HepG2 (cell line): ENCODE data around the gene TNFSF15. TPM values are rescaled to one million over a fixed set of nuclear protein-coding genes. Genes with fewer than 3 reads are reported as not detected.

ENCODE experiments used
- ATF2 ChIP-seq: sonication (generic); formaldehyde crosslinking; IDR thresholded peaks from 2 replicates; pipeline ENCODE4 v1.4.0; 2020; ENCODE audit warnings: missing genetic modification reagents
- BHLHE40 ChIP-seq: IDR thresholded peaks from 2 replicates; pipeline ENCODE4 v1.6.1; 2011; ENCODE audit warnings: low read length, improper control_type of control experiment
- E2F1 ChIP-seq: sonication (generic); formaldehyde crosslinking; IDR thresholded peaks from 2 replicates; pipeline ENCODE4 v1.5.0; 2020; ENCODE audit warnings: missing genetic modification reagents
- GABPA ChIP-seq, 2 experiments: IDR thresholded peaks; 2 replicates each; pipeline ENCODE4 v1.6.1; 2011 to 2016; ENCODE audit warnings: low read depth in 2 of 2, low read length in 1 of 2, missing biosample characterization in 1 of 2, missing genetic modification characterization in 1 of 2
- GTF2F1 ChIP-seq: fragments of 150-350 bp; IDR thresholded peaks from 2 replicates; pipeline ENCODE4 v1.6.1; 2014; ENCODE audit warnings: low read length
- HES4 ChIP-seq: sonication (generic); formaldehyde crosslinking; IDR thresholded peaks from 2 replicates; pipeline ENCODE4 v1.9.0; 2021; ENCODE audit warnings: mild to moderate bottlenecking, missing genetic modification reagents, borderline replicate concordance
- HNF1B ChIP-seq: sonication (generic); formaldehyde crosslinking; IDR thresholded peaks from 2 replicates; pipeline ENCODE4 v1.5.1; 2020; ENCODE audit warnings: mild to moderate bottlenecking, moderate library complexity, missing genetic modification reagents
- HNF4A ChIP-seq: sonication (generic); formaldehyde crosslinking; IDR thresholded peaks from 2 replicates; pipeline ENCODE4 v1.4.0; 2020; ENCODE audit warnings: missing genetic modification reagents
- HNRNPUL1 ChIP-seq: fragments of 200-400 bp; formaldehyde crosslinking; IDR thresholded peaks from 2 replicates; pipeline ENCODE4 v1.6.1; 2017; ENCODE audit warnings: low read depth, mild to moderate bottlenecking, low read length, moderate library complexity
- NONO ChIP-seq, 2 experiments: fragments of 450-650 bp in 1 of 2; sonication (generic) in 1 of 2; formaldehyde crosslinking in 1 of 2; IDR thresholded peaks in 1 of 2; conservative IDR thresholded peaks in 1 of 2; 2 replicates each; pipeline versions ENCODE4 v1.6.1 to v1.8.0; 2017 to 2022; ENCODE audit warnings: mild to moderate bottlenecking in 1 of 2, missing genetic modification reagents in 1 of 2, moderate library complexity in 1 of 2
- PRDM10 ChIP-seq: sonication (generic); formaldehyde crosslinking; IDR thresholded peaks from 2 replicates; pipeline ENCODE4 v1.4.0; 2020; ENCODE audit warnings: low read depth, missing genetic modification reagents
- RBAK ChIP-seq: sonication (generic); formaldehyde crosslinking; IDR thresholded peaks from 2 replicates; pipeline ENCODE4 v1.5.1; 2020; ENCODE audit warnings: mild to moderate bottlenecking, missing genetic modification reagents
- SKIL ChIP-seq: sonication (generic); formaldehyde crosslinking; IDR thresholded peaks from 2 replicates; pipeline ENCODE4 v1.8.0; 2022; ENCODE audit warnings: missing genetic modification reagents, mild to moderate bottlenecking, moderate library complexity, borderline replicate concordance
- TAF15 ChIP-seq: fragments of 200-400 bp; formaldehyde crosslinking; IDR thresholded peaks from one replicate; pipeline ENCODE4 v1.6.1; 2018; ENCODE audit warnings: mild to moderate bottlenecking, low read depth, low read length; ENCODE audit not compliant: poor library complexity, severe bottlenecking
- TARDBP ChIP-seq: sonication (generic); formaldehyde crosslinking; IDR thresholded peaks from 2 replicates; pipeline ENCODE4 v1.8.0; 2022; ENCODE audit warnings: mild to moderate bottlenecking, missing genetic modification reagents
- THAP11 ChIP-seq: IDR thresholded peaks from 2 replicates; pipeline ENCODE4 v1.6.1; 2016; ENCODE audit warnings: missing biosample characterization, missing genetic modification reagents
- ZBTB38 ChIP-seq: sonication (generic); formaldehyde crosslinking; IDR thresholded peaks from 2 replicates; pipeline ENCODE4 v1.5.1; 2020; ENCODE audit warnings: mild to moderate bottlenecking, missing genetic modification reagents
- ZNF282 ChIP-seq: fragments of 450-650 bp; IDR thresholded peaks from 2 replicates; pipeline ENCODE4 v1.6.1; 2018; ENCODE audit not compliant: partially characterized antibody
- ZNF441 ChIP-seq: sonication (generic); formaldehyde crosslinking; IDR thresholded peaks from 2 replicates; pipeline ENCODE4 v1.7.0; 2021; ENCODE audit warnings: missing genetic modification reagents, borderline replicate concordance
- ZNF747 ChIP-seq: sonication (generic); formaldehyde crosslinking; IDR thresholded peaks from 2 replicates; pipeline ENCODE4 v1.8.1; 2023; ENCODE audit warnings: missing genetic modification reagents, mild to moderate bottlenecking, borderline replicate concordance
- ZSCAN29 ChIP-seq: sonication (generic); formaldehyde crosslinking; conservative IDR thresholded peaks from 2 replicates; pipeline ENCODE4 v1.4.0; 2020; ENCODE audit warnings: mild to moderate bottlenecking, missing genetic modification reagents
- polyA plus RNA-seq, 8 experiments: library from polyadenylated mRNA; depleted of rRNA in 3 of 8; stranded (reverse) in 7 of 8; unstranded in 1 of 8; fragments of >200 nt; fragmentation: Illumina TruSeq in 4 of 8; extraction: Trizol in 4 of 8; gene quantifications; 2 replicates each; pipeline versions ENCODE4 v1.2.1 to v1.2.3, GENCODE V29; 2011 to 2016; ENCODE audit warnings: low read depth in 4 of 8, missing spikeins in 1 of 8, mixed read lengths in 1 of 8; ENCODE audit not compliant: insufficient read depth in 1 of 8
- total RNA-seq, 5 experiments: library from RNA; depleted of rRNA; stranded (reverse); fragments of >200 nt; fragmentation: Illumina TruSeq; extraction: Trizol; gene quantifications; 2 replicates each; pipeline ENCODE4 v1.2.3, GENCODE V29; 2016; ENCODE audit warnings: low read depth in 1 of 5

TNFSF15 gene
- total and polyA plus RNA-seq, 2 of the 13 experiments (the other 11 are each of a cell fraction or from before 2014, with no cell fraction given): 0.02 to 0.03 TPM

DNA sequence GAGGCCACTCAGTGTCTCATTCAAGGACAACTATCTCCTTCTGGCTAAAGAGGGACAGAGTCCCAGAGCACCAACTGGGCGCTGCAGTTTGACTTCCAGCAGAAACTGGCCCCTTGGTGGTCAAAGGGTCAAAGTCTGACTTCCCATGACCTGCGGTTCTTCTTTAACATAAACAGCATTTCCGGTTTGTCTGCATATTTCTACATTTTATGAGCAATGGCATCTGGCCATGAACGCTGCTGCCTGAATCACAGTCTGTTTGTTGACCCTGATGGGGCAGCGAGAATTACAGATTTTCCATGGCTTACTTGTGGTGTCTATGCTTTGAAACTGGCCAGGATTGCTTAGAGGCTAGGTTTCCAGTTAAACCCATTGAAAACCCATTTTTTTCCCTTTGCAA, 1.3 kb downstream of the TNFSF15 start (continued):
- TF ChIP-seq HNF1B (CRISPR knock-in tag) (no peak), E2F1 (CRISPR knock-in tag) (no peak), TARDBP (no peak), GABPA (IDR thresholded peaks at IDR 0.05; ENCODE audit: low read depth, low read length) (no peak), GABPA (CRISPR knock-in tag; IDR thresholded peaks at IDR 0.05; ENCODE audit: low read depth) (peak; percentile 80), PRDM10 (CRISPR knock-in tag) (no peak), ZNF441 (no peak), HNF4A (CRISPR knock-in tag) (peak; percentile 65), ZBTB38 (no peak), NONO (IDR thresholded peaks at IDR 0.05) (no peak), NONO (CRISPR knock-in tag; conservative IDR thresholded peaks at IDR 0.05) (no peak), TAF15 (no peak), SKIL (CRISPR knock-in tag) (peak; percentile 27; the same call in 1 of the 2 replicates), ZNF282 (no peak), THAP11 (CRISPR knock-in tag) (no peak), HES4 (CRISPR knock-in tag) (no peak), RBAK (CRISPR knock-in tag) (no peak), ATF2 (CRISPR knock-in tag) (no peak), HNRNPUL1 (no peak), BHLHE40 (no peak), GTF2F1 (no peak), ZNF747 (no peak), ZSCAN29 (CRISPR knock-in tag) (no peak)
